Ammon's horn (tissue), 1 donor: Measurements from ENCODE around the gene CEACAM3.

Source experiments
- DNase-seq: peaks from one replicate; pipeline ENCODE4 v3.0.0-alpha.2; 2016; ENCODE audit warnings: low spot score

Gene CEACAM3

GRCh38 chr19:41792513-41793413 lies 3.6 kb upstream of the CEACAM3 start:
- peak; percentile 22 for DNase-seq

GRCh38 chr19:41793414-41793727 lies 3.0 kb upstream of the CEACAM3 start:
- no peak for DNase-seq

DNA sequence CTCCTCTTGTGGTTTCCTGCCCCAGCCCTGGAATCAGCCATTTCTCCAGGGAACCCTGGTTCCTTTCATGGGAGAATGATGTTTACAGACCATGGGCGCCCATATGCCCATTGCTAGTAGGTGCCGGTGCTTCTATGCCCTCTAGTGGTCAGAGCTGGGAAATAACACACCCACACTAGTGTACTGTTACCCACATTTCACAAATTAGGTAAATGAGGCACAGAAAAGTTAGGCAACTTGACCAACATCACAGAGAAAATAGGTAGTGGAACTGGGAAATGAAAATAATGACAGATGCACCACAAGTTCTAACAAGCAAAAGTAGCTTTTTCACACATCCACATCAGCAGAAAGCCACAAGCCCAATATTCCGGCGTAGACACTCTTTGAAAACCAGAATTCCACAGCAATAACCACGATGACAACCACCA lies 1.3 kb upstream of the CEACAM3 start:
- DNase-seq = peak; percentile 35

DNA sequence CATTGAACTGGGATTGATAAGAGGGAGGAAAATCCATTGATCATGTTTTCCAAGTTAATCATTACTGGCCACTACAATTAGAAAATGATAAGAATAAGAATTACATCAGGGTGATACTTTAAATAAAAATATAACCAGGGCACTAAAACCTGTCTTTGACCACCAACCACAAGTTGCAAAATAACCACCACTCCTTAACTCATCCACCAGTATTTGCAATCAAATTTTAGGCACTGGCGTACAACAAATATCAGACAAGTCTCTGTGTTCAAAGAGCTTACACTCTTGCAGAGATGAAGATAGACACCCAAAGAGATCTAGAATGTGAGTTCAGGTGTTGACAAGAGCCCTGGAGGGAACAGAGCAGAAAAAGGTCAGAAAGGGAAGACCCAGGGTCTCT lies 514 bp downstream of the CEACAM3 start:
- no peak for DNase-seq

DNA sequence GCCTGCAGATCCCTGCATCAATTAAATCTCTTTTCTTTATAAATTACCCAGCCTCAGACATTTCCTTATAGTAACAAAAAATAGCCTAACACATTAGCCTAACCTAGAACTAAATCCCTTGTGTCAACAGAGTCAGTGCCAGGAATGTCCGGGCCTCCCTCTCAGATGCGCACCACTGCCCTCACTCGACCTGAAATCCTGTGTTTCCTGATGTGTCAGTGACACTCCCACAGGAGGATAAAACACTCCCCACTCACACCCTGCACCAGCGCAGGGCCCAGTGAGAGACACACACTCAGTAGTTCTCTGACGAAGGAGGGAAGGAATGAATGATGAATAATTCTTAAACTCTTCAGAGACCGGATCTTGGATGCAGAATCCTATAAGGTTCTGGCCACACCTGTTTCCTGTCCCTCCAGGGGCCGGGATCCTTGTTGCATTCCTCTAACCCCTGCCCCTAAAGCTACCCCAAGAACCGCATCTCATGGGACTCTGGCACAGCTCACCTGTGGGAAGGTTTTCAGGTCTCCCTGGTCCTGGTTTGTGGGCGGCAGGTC lies 3.1 kb downstream of the CEACAM3 start:
- DNase-seq = no peak

GRCh38 chr19:41801031-41801430 lies 4.6 kb downstream of the CEACAM3 start:
- no peak for DNase-seq

- DNase-seq = no peak
Observed at GRCh38 chr19:41801792-41802211, 5.4 kb downstream of the CEACAM3 start.

- DNase-seq = no peak
Observed at GRCh38 chr19:41802770-41803169, 6.4 kb downstream of the CEACAM3 start.

DNA sequence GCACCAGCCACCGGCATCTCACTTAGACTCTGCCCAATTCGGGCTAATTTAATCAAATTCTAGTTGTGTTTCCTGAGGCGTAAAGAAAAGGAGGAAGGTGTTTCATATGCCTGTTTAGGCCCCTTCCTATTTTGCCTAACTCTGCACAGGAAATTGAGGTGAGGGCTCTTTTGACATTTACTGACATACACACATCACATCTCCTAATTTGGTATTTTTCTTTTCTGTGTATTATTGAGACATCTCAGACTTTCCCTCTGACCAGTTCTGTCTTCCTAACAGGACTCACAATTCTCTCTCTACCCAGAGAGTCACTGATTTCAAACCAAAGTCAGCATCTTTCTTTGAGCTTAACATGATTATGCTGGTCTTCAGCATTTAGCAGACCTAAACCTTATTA lies 7.9 kb downstream of the CEACAM3 start:
- no peak for DNase-seq

DNA sequence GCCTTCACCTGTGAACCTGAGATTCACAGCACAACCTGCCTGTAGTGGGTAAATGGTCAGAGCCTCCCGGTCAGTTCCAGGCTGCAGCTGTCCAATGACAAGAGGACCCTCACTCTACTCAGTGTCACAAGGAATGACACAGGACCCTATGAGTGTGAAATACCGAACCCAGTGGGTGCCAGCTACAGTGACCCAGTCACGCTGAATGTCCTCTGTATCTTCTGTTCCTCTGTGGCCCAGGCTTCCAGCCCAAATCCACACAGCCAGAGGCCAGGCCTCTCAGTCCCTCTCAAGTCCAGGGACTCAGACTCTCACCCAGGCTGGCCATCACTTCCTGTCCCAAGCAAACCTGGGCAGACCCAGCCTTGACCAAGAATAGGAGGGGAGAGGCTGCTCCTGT lies 10.8 kb downstream of the CEACAM3 start:
- DNase-seq = no peak

- peak; percentile 27 for DNase-seq
Observed at GRCh38 chr19:41808663-41809566, 12.5 kb downstream of the CEACAM3 start.

DNA sequence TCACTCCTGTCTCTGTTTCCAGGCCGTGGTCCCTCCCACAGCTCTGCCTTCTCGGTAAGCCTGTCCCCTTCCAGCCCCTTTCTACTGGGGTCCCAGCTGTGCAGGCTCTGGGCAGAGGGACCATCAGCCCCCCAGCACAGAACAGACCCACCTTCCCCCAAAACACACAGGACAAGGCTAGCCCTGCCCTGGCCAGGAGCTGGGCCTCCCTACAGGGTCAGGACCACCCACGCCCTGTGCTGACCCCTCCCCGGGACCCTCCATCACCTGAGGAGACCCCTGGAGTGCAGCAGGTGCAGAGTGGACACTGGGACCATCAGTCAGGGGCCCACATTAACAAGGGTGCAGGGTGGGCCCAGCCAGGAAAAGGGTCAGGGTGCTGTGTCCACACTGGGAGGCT lies 13.9 kb downstream of the CEACAM3 start:
- no peak for DNase-seq

DNA sequence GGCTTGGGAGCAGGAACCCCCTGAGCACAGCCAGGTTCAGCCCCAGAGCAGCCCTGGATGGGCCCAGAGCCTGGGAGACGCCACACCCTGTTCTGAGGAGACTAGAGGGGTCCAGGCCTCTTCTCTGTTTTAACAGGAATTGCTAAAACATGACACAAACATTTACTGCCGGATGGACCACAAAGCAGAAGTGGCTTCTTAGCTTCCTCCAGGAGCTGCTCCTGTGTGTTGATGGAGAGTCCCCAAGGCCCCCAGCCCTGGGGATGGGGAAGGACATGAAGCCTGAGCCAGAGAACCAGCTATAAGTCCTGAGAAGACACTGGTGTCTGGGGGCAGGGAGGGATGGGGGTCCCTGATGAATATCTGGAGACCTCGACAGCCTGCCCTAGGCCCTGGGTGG lies 14.6 kb downstream of the CEACAM3 start:
- peak; percentile 62 for DNase-seq

GRCh38 chr19:41811981-41812380 lies 15.6 kb downstream of the CEACAM3 start:
- DNase-seq = no peak

DNA sequence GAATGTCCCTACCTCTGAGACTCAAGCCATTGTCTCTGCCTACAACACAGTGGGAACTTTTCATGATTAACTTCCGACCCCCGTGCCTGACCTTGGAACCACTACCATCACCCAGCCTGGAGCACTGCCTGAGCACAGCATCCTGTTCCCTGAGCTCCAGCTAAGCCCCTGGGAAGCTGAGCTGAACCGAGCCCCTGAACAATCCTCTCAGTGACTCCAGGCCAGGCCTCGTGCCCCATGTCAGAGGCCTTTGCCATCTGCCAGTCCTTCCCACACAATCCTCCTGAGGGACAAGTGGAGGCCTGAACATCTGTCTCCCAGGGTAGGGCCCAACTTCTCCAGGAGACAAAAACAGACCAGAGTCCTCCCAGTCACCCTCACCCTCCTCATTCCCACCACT lies 17.5 kb downstream of the CEACAM3 start:
- DNase-seq = no peak

DNA sequence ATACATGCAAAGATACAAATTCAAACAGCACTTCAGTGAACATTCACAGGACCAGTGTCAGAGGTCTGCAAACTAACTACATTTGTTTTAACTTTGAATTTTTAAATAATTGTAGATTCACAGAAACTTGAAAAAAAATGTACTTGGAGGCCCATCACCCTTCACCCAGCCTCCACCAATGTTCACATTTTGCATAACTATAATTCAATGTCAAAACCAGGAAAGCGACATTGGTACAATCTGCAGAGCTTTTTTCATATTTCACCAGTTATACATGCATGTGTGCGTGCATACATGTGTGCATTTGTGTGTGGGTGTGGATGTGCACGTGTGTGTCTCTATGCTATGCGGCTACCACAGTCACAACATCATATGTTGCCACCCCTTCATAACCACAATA lies 18.9 kb downstream of the CEACAM3 start:
- DNase-seq = no peak

- DNase-seq = no peak
Observed at GRCh38 chr19:41816761-41817160, 20.4 kb downstream of the CEACAM3 start.

DNA sequence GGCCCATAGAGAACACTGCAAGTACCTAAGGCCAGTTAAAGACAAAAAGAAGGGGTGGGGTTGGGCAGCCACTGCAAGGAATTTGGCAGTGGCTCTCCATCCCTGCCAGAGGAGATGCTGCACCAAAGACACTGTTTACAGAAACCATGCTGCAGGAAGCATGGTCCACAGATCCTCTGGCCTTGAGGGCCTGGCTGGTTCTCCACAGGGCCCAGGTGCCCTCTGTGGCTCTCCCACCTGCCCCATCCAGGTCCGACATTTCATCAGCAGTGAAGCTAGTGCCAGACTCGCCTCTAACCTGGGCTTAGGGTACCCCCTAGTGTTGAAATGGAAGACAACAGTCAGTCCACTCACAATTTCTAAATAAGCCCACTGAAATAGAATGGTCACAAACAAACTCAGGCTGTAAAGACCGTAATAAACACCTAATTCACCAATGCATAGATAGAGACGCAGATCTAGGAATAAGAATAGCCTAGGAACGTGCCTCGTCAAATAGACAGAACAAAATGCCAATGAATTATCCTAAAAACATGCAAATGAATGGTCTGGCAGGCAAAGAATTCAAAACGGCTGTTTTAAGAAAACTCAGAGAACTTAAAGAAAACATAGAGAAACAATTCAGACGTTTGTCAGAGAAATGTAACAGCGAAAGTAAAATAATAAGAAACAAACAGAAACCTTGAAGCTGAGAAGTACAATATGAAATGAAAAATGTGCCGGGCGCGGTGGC lies 24.8 kb downstream of the CEACAM3 start:
- peak; percentile 47 for DNase-seq

DNA sequence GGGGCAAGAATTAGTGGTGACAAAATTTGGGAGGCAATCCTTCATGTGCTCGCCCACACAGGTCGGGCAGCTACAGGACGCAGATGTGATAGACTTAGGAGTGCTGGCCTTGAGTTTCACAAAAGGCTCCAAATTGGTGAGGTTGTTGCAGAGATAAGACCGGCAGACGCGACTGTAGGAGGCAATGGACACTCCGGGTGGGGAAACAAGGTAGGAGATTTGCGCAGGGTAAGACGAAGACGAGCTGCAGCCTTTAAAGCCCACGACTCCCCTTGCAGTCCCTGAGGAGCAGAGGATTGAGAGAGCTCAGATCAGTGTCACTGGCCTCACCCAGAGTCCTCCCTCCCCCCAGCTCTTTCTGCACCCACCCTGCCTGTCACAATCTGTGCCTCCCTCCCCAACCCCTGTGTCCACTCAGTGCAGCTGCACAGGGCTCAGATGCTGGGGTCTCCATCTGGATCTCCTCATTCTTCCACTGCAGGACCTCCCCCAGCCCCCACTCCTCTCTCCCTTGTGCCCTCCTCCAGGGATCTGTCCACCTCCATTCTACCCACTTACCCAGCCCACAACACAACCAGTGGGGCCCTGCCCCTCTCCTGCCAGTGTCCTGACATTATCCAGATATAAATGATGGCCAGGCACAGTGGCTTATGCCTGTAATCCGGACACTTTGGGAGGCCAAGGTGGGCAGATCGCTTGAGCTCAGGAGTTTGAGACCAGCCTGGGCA lies 41.8 kb downstream of the CEACAM3 start:
- DNase-seq = no peak

GRCh38 chr19:41839211-41839610 lies 42.8 kb downstream of the CEACAM3 start:
- no peak for DNase-seq

DNA sequence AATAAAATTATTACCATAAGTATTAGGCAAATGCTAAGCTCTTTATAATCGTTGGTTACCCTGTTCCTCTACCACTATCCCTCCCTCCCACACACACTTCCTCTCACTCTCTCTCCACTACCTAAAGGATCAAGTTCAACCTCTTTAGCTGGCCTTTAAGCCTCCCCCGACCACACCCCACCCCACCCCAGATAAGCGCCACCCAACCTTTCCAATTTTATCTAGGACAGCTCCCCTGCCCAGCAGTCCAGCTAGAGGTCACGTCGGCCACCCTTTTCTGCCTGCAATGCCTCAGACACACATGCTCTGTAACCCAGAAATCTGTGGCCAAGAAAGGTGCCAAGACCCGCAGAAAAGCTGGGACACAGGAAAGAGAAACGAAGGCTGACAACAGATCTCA lies 47.0 kb downstream of the CEACAM3 start:
- DNase-seq = no peak
